HG03442 (cell line): ENCODE measurements around the gene HYAL2.
"Not testable (repeated sequence)": the region's sequence is repeated elsewhere in the genome, so short reads cannot be mapped to it uniquely, and the experiment has no call there.

Experiments used
- ATAC-seq: cut with Tn5 transposase; IDR thresholded peaks from one replicate; pipeline ENCODE4 v1.9.1; 2021; ENCODE audit warnings: mild to moderate bottlenecking, moderate library complexity; ENCODE audit not compliant: unreplicated experiment

HYAL2 gene

GRCh38 chr3:50294089-50294488 lies 28.5 kb downstream of the HYAL2 start:
- no peak for ATAC-seq

DNA sequence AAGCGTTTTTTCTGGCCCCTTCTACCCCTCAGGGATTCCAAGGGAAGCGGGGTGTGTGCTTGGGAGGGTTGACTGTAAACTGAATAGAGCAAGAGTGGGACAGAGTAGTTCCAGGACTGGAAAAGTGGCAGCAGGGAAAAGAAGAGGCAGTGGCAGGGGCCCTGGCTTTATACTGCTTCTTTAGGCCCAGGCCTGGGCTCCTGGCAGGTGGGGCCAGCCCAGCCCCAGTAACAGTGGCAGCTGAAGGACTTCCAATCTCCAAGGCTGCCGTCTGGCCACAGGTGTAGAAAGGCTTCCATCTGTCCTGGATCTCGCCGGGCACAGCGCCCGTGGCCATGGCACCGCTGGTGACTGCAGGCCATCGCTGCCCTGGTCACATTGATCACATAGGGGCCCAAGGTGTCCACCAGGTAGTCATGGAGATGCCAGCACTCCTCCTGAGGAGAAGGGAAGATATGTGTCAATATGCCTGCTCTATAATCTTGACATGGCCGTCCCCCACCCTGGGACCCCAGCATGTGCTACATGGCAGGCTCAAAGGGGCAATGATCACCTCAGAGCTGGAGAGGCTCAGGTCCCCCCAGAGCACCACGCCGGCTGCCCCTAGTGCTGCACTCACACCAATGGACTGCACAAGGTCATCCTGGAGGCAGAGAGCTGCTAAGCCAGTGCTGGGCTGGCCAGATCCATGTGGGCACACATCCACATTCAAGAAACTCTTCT lies 29.3 kb downstream of the HYAL2 start:
- no peak for ATAC-seq

DNA sequence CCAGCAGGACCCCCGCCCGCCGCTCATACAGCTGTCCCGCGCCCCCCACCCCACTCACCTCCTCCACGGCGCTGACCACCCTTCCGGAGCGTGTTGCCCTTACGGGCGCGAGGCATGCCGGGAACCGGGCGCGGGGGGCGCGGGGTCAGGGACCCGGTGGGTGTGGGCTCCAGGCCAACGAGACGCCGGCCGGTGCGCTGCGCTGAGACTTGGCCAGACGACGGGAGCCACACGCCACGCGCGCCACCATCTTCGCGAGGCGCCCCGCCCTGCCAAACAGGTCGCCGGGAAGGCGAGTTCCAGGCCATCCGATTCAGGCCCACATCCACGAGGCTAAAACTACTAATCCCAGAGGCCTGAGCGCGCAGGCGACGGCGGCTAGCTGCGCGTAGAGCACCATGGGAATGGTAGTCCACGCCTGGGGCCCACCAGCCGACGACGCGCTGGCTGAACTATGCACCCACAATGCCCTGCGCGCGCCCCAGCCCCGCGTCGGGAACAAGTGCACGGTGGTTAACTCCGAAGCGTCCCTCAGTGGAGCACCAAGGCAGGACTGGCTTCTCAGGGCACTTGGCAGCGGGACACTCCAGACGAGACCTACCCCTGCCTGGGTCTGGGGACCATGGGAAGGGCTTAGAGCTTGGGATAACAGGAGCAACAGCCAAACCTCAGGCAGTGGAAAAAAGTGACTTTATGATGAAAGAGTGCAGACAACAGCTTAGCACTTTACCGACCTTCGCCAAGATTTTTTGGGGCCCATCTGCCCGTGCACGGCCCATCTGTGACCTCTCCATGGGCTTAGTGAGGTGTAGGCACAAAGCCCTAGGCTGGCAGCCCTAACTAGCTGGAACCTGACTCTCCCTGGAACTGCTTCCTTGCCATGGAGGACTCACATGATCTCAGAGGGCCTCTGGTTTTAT lies 30.1 kb downstream of the HYAL2 start, which contains the start of gene IFRD2:
TSS of gene IFRD2 (minus strand) at position 271 of the 920 bp plus-strand sequence. CDS start at position 116, 155 bp downstream.
- peak; percentile 91 for ATAC-seq

DNA sequence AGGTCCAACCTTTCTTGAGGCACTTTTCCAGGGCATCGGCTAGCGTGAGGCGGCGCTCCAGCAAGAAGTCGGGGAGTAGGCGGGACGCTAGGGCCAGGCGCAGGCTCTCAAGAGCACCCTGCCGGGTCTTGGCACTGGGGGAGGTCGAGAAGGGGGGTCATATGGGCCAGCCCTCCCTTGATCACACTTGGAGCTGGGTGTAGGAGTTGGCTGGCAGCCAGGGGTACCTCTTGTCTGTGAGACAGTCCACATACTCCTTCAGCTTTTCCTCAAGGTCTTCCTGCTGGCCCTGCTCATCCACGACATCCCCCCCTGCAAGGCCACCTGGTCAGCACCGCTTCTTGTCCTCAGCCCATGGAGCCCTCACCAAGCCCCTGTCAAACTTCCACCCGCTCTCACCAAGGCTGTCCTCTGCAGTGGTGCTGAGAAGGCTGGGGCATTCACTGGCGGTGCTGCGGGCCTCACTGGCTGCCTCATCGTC lies 32.3 kb downstream of the HYAL2 start:
- ATAC-seq = no peak

DNA sequence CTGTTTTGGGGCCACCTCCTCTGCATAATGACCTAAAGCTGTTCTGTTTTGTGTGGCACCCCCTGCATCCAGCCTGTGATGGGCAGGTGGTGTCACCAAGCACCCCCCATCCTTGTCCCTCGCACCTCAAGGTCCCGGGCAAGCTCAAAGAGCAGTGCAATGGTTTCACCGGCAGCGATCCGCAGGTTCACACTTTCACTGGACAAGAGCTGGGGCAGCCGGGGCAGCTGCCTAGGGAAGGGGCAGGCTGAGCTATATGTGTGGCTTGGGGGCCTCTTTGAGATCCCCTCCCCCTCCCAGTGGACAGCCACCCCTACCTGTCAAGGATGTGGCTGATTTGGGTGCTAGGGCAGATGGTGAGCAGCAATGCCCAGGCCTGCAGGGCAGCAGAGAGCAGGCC lies 33.4 kb downstream of the HYAL2 start:
- no peak for ATAC-seq

- no peak for ATAC-seq
Measured at GRCh38 chr3:50288387-50289007, 34.0 kb downstream of the HYAL2 start.

DNA sequence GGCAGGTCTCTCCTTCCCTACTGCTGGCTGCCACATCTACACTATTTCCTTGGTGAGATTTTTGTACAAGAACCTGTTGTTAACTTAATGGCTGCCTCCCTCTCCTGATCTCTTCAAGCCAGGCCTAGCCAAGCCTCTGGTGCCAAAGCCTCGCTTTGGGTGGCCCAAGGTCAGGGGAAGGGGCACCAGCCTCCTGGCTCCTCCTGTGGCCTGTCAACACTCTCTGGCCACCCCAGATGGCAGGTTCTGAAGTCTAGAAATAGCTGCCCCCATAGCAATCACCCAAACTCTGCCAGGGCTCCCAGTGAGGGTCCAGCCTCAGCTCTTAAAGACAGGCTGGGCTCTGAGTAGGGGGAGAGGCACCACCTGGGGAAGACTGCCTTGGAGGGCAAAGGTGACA lies 35.3 kb downstream of the HYAL2 start:
- no peak for ATAC-seq

- no peak for ATAC-seq
Measured at GRCh38 chr3:50286322-50287227, 36.0 kb downstream of the HYAL2 start.

GRCh38 chr3:50284121-50284520 lies 38.4 kb downstream of the HYAL2 start:
- not testable (repeated sequence) for ATAC-seq

DNA sequence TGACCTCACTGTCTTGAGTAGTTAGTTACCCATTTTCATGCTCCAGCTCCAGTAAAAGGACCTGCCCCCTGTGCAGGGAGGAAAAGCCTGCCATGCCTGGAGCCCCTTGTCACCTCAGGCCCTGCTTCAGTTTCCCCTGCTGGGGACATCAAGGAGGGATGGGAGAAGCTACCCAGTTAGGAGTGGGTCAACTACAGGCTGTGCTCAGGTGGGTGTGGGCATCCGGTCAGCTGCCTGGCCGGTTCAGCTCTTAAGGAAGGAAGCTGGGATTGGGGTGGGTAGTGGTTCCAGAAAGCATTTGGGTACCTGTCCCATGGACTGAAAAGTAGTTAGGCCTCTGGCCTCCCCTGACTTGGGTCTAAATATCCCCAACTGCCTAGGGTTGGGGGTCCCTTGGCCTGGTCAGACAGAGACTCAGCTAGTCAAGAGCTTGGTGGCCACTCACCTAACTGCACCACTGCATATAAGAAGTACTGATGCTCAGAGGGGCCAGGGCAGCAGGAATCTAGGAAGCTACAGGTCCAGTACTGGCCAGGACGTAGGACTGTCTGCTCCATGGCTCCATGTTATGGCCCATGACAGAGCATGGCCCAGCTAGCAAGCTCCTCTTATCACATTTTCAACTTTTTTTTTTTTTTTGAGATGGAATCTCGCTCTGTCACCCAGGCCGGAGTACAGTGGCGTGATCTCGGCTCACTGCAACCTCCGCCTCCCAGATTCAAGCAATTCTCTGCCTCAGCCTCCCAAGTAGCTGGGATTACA lies 43.1 kb downstream of the HYAL2 start:
- ATAC-seq = no peak

- no peak for ATAC-seq
Measured at GRCh38 chr3:50278880-50279224, 43.7 kb downstream of the HYAL2 start, which contains the start of gene LSMEM2. Gene LSMEM2 (plus strand): TSS chr3:50279087. CDS start chr3:50279114, 27 bp downstream.

- no peak for ATAC-seq
Measured at GRCh38 chr3:50278123-50278879, 44.2 kb downstream of the HYAL2 start.

DNA sequence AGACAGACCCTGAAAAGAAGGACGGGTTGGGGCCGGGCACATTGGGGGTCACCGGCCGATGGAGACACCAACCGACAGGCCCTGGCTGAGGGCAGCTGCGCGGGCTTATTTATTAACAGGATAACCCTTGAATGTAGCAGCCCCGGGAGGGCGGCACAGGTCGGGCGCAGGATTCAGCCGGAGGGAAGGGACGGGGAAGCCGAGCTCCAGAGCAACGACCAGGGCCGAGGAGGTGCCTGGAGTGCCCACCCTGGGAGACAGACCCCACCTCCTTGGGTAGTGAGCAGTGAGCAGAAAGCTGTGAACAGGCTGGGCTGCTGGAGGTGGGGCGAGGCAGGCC lies 45.8 kb downstream of the HYAL2 start:
- ATAC-seq = no peak

DNA sequence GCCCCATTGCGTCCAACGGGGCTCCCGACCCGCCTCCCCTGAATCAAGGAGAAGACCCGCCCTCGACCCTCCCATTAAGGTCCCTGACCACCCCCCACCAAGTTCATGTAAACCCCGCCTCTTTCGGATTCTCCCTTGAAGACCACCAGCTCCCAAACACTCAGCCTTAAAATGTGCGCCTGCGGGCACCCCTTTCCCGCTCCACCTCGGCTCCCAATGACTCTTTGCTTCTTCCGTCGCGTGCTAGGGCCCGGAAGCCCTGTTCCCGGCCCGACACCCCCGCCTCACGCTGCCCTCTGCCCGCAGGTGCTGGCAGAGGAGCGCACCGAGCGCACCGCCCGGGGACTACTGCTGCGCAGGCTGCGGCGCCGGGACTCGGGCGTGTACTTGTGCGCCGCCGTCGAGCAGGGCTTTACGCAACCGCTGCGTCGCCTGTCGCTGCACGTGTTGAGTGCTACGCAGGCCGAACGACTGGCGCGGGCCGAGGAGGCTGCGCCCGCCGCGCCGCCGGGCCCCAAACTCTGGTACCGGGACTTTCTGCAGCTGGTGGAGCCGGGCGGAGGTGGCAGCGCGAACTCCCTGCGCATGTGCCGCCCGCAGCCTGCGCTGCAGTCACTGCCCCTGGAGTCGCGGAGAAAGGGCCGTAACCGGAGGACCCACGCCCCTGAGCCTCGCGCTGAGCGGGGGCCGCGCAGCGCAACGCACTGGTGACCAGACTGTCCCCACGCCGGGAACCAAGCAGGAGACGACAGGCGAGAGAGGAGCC lies 46.4 kb downstream of the HYAL2 start:
- ATAC-seq = no peak

DNA sequence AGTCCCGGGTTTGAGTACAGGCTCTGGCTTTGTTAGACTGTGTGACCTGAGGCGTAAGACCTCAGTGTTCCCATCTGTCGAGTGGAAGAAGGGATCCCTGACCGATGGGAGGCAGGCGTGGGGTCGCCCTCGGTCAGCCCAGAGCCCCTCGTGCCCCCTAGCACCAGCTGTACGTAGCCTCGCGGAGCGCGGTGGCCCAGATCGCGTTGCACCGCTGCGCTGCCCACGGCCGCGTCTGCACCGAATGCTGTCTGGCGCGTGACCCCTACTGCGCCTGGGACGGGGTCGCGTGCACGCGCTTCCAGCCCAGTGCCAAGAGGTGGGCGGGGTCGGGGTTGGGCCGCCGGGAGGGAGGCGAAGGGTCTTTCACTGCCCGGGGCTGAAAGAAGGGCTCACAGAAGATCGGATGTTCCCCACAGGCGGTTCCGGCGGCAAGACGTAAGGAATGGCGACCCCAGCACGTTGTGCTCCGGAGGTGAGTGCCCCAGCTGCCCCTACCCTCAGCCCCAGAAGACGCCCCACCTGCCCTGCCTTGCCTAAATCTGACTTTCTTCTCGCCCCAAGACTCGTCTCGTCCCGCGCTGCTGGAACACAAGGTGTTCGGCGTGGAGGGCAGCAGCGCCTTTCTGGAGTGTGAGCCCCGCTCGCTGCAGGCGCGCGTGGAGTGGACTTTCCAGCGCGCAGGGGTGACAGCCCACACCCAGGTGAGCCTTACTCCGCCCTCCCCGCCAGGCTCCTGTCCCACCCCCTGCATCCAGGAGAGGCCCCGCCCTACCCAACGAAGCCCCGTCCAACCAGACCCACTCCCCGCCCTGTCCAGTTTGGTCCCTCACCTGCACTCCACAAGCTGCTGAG lies 47.2 kb downstream of the HYAL2 start:
- ATAC-seq = no peak

GRCh38 chr3:50274371-50275104 lies 48.0 kb downstream of the HYAL2 start:
- no peak for ATAC-seq

GRCh38 chr3:50273689-50274065 lies 48.9 kb downstream of the HYAL2 start:
- ATAC-seq = no peak
